ENCODE measurements around the gene IDNK.

The IDNK gene

GRCh38 chr9:83655433-83655832 lies 32.5 kb downstream of the IDNK start:
- TF ChIP-seq SIN3A (IDR thresholded peaks at IDR 0.05; ENCODE audit: borderline replicate concordance, insufficient read depth, low read length) (no peak), POLR2AphosphoS5 (IDR thresholded peaks at IDR 0.05; ENCODE audit: low read depth, low read length) (no peak), FOXP2 (optimal IDR thresholded peaks at IDR 0.05; ENCODE audit: borderline replicate concordance, extremely low read depth, extremely low read length, insufficient read depth) (no peak), TAF1 (IDR thresholded peaks at IDR 0.05; ENCODE audit: borderline replicate concordance, insufficient read depth, low read length) (no peak)
- TF ChIP-seq, protein P1, sequence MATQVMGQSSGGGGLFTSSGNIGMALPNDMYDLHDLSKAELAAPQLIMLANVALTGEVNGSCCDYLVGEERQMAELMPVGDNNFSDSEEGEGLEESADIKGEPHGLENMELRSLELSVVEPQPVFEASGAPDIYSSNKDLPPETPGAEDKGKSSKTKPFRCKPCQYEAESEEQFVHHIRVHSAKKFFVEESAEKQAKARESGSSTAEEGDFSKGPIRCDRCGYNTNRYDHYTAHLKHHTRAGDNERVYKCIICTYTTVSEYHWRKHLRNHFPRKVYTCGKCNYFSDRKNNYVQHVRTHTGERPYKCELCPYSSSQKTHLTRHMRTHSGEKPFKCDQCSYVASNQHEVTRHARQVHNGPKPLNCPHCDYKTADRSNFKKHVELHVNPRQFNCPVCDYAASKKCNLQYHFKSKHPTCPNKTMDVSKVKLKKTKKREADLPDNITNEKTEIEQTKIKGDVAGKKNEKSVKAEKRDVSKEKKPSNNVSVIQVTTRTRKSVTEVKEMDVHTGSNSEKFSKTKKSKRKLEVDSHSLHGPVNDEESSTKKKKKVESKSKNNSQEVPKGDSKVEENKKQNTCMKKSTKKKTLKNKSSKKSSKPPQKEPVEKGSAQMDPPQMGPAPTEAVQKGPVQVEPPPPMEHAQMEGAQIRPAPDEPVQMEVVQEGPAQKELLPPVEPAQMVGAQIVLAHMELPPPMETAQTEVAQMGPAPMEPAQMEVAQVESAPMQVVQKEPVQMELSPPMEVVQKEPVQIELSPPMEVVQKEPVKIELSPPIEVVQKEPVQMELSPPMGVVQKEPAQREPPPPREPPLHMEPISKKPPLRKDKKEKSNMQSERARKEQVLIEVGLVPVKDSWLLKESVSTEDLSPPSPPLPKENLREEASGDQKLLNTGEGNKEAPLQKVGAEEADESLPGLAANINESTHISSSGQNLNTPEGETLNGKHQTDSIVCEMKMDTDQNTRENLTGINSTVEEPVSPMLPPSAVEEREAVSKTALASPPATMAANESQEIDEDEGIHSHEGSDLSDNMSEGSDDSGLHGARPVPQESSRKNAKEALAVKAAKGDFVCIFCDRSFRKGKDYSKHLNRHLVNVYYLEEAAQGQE (IDR thresholded peaks at IDR 0.05; ENCODE audit: insufficient read depth in 1 of 2, low read depth in 2 of 2, low read length in 2 of 2), result no peak

- TF ChIP-seq, protein P1 (IDR thresholded peaks at IDR 0.05; ENCODE audit: insufficient read depth in 1 of 2, low read depth in 2 of 2, low read length in 2 of 2), result no peak
- no peak for TF ChIP-seq FOXP2 (optimal IDR thresholded peaks at IDR 0.05; ENCODE audit: borderline replicate concordance, extremely low read depth, extremely low read length, insufficient read depth)
- no peak for TF ChIP-seq POLR2AphosphoS5 (IDR thresholded peaks at IDR 0.05; ENCODE audit: low read depth, low read length)
- TF ChIP-seq SIN3A (IDR thresholded peaks at IDR 0.05; ENCODE audit: borderline replicate concordance, insufficient read depth, low read length), result no peak
- no peak for TF ChIP-seq TAF1 (IDR thresholded peaks at IDR 0.05; ENCODE audit: borderline replicate concordance, insufficient read depth, low read length)
These were observed 33.2 kb downstream of the IDNK start for GRCh38 chr9:83656032-83656680.

GRCh38 chr9:83656952-83657351 lies 34.0 kb downstream of the IDNK start:
- TF ChIP-seq TAF1 (IDR thresholded peaks at IDR 0.05; ENCODE audit: borderline replicate concordance, insufficient read depth, low read length) (no peak), FOXP2 (optimal IDR thresholded peaks at IDR 0.05; ENCODE audit: borderline replicate concordance, extremely low read depth, extremely low read length, insufficient read depth) (no peak), SIN3A (IDR thresholded peaks at IDR 0.05; ENCODE audit: borderline replicate concordance, insufficient read depth, low read length) (no peak), POLR2AphosphoS5 (IDR thresholded peaks at IDR 0.05; ENCODE audit: low read depth, low read length) (no peak)
- TF ChIP-seq, protein P1 (IDR thresholded peaks at IDR 0.05; ENCODE audit: insufficient read depth in 1 of 2, low read depth in 2 of 2, low read length in 2 of 2), result no peak

- TF ChIP-seq FOXP2 (optimal IDR thresholded peaks at IDR 0.05; ENCODE audit: borderline replicate concordance, extremely low read depth, extremely low read length, insufficient read depth), result no peak
- TF ChIP-seq, protein P1 (IDR thresholded peaks at IDR 0.05; ENCODE audit: insufficient read depth in 1 of 2, low read depth in 2 of 2, low read length in 2 of 2), result no peak
- TF ChIP-seq TAF1 (IDR thresholded peaks at IDR 0.05; ENCODE audit: borderline replicate concordance, insufficient read depth, low read length), result no peak
- TF ChIP-seq SIN3A (IDR thresholded peaks at IDR 0.05; ENCODE audit: borderline replicate concordance, insufficient read depth, low read length), result no peak
- TF ChIP-seq POLR2AphosphoS5 (IDR thresholded peaks at IDR 0.05; ENCODE audit: low read depth, low read length), result no peak
These were observed 40.0 kb downstream of the IDNK start for GRCh38 chr9:83662933-83663332.

Data from PFSK-1 (cell line).